ENCODE measurements around the gene MED25.

MED25 gene

DNA sequence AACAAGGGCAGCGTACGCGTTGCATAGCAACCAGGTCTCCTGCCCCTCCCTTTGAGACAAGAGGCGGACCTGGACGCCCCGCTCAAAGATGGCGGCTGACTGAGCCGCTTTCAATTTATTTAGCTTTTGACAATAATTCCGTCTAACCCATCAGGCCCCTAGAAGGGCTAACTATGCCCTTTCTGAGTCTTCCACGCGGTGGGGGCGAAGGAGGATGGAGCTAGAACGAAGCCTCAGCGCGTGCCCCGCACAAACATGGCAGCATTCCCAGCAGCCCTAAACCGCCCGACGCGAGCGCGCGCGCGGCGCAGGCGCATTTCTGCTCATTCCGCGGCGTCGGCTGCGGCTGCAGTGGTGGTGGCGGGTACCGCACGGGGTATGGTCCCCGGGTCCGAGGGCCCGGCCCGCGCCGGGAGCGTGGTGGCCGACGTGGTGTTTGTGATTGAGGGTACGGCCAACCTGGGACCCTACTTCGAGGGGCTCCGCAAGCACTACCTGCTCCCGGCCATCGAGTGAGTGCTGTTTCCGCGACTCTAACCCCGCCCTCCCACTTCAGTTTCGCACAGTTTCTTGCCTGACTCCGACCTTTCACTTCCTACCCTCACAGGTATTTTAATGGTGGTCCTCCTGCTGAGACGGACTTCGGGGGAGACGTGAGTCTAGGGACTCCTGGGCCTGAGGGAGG, at the start of gene MED25:
MED25 (plus strand) TSS at position 326 of the 685 bp plus-strand sequence; CDS start at position 379, 53 bp downstream.
- in situ Hi-C loops (cut with MboI; ENCODE audit: low pct_unique_long_range_greater_than_20kb, low sequenced_read_pairs): no loop called here
- DNase-seq: peak; percentile 94

DNA sequence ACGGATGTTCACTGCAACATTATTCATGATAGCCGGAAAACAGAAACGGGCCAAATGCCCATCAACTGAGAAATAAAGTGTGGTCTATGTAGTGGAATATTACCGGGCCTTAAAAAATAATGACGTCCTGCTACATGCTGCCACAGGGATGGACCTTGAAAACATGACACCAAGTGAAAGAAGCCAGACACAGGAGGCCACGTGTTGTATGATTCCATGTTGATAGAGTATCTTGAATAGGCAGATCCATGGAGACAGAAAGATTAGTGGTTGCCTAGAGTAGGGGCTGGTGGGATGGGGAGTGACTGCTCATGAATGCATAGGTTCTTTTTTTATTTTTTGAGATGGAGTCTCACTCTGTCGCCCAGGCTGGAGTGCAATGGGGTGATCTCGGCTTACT, 47.6 kb upstream of the MED25 start:
- in situ Hi-C loops (cut with MboI; ENCODE audit: low pct_unique_long_range_greater_than_20kb, low sequenced_read_pairs): no loop called here

DNA sequence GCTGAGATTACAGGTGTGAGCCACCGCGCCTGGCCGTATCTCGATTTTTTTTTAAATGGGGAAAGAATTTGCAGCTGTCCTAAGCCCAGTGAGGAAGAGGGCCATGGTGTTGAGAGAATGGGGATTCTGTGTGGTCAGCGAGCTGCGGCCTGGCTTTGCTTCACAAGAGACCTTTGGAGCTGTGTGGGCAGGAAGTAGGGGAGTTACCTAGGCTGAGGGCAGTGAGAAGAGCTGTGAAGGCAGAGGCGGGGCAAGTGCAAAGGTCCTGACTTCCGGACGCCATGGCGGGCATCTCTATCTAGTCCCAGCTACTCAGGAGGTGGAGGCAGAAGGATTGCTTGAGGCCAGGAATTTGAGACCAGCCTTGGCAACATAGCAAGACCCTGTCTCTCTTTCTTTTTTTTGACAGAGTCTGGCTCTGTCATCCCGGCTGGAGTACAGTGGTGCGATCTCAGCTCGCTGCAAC, 46.4 kb upstream of the MED25 start:
- in situ Hi-C loops (cut with MboI; ENCODE audit: low pct_unique_long_range_greater_than_20kb, low sequenced_read_pairs): no loop called here

More for the DNA sequence above, 47.6 kb upstream of the MED25 start:
- no peak for DNase-seq

DNA sequence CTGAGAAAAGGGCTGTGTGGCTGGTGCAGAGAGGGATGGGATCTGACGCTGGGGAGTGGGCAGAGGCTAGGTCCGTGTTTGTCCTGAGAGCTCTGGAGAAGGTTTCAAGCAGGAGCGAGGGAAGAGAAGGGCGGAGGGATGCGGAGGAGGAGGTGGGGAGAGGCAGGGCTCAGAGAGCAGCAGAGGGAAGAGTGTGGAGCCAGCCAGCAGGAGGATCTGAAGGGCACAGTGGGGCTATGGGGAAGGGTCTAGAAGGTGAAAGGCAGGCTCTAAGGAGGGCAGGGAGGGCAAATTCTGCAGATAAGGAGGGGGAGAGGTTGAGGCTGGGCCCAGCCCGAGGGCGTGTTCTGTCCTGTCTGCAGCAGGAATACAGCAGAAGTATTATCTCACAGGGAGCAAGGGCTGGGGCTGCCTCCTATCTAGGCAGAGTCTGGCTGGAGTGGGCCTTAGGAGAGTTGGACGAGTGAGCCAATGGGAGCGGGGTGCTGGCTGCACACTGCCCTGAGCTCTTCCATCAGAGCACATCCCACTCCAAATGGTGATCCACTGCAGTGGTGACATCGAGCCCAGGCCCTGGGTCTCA, 45.1 kb upstream of the MED25 start:
- DNase-seq: no peak
- in situ Hi-C loops (cut with MboI; ENCODE audit: low pct_unique_long_range_greater_than_20kb, low sequenced_read_pairs): no loop called here

More for the DNA sequence above, 46.4 kb upstream of the MED25 start:
- DNase-seq: no peak

DNA sequence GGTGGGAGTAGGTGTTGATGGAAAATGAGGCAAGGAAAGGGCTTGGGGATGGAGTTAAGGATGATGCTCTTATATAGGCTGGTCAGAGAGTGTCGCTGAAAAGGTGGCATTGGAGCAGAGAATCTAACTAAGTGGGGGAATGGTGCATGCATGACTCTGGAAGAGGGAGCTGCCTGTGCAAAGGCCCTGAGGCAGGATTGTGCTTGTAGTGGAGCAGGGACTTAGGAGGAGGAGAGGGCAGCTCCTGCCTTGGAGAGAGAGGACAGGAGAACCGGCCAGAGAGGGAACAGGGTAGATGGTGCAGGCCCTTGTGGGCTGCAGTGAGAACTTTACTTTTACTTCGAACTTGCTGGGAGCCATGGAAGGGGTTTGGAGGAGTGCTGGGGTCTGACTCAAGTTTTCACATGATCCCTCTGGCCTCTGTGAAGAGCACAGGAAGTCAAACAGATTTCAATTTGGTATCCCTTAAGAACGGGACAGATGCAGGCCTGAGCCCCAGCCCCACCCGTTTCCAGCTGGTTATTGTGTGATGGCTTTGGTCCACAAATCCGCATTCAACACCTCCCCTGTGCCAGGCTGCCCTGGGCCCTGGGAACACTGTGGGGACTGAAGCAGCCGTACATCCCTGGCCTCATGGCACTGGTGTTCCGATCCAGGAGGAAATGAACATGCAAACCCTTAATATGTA, 44.3 kb upstream of the MED25 start:
- in situ Hi-C loops (cut with MboI; ENCODE audit: low pct_unique_long_range_greater_than_20kb, low sequenced_read_pairs): no loop called here
- DNase-seq: no peak

DNA sequence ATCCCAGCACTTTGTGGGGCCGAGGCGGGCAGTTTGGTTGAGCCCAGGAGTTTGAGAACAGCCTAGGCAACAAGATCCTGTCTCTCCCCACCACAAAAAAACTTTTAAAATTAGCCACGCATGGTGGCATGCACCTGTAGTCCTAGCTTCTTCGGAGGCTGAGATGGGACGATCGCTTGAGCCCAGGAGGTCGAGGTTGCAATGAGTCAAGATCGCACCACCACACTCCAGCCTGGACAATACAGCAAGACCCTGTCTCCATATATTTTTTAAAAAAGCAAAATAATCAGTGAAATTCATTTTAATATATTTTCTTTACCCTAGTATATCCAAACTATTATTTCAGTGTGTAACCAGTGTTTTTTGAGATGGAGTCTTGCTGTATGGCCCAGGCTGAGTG, 43.1 kb upstream of the MED25 start:
- in situ Hi-C loops (cut with MboI; ENCODE audit: low pct_unique_long_range_greater_than_20kb, low sequenced_read_pairs): no loop called here

DNA sequence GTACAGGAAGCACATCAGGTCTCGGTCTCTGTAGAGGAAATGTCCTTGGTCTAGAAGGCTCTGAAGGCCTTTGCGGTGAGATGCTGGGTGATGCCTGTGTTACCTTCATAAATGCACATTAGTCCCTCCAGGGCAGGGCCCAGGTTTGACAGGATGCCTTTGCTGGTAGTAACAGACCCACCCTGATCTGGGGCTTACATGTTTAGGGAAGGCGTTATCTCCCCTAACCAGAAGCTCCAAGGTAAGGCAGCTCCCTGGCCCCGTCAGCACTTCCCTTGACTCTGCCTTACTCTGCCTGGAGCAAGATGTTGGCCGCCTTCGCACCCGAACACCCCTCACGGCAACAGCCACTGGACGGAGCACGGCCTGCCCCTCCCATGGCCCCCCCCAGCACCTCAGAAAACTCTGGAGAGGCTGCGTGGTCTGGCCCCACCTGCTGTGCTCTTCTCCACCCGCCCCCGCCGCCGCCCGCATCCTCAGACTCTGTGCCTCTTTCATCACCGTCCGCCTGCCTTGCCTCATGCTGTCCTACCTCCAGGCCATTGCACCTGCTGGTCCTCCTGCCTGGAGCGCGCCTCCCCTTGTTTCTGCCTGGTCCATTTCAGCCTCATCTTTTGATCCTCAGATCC, 42.2 kb upstream of the MED25 start:
- no peak for DNase-seq
- in situ Hi-C loops (cut with MboI; ENCODE audit: low pct_unique_long_range_greater_than_20kb, low sequenced_read_pairs): no loop called here

More for the DNA sequence above, 43.1 kb upstream of the MED25 start:
- no peak for DNase-seq

DNA sequence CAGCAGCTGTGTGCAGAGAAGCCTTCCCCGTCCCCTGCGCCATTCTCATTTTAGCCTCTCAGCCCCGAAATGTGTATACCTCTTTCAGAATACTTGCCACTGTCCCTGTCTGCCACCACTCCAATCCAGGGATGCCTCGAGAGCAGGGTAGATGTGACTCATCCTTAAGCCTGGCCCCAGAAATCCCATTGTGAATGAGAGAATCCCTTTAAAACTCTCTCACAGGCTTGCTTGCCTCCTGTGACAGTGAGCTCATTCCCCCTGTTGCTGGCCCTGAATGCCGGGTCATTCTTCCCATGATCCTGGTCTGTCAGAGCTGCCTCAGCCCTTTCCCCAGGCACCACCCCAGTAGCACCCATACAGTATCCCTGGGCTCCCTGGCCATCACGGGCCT, 41.7 kb upstream of the MED25 start:
- in situ Hi-C loops (cut with MboI; ENCODE audit: low pct_unique_long_range_greater_than_20kb, low sequenced_read_pairs): no loop called here
- no peak for DNase-seq

DNA sequence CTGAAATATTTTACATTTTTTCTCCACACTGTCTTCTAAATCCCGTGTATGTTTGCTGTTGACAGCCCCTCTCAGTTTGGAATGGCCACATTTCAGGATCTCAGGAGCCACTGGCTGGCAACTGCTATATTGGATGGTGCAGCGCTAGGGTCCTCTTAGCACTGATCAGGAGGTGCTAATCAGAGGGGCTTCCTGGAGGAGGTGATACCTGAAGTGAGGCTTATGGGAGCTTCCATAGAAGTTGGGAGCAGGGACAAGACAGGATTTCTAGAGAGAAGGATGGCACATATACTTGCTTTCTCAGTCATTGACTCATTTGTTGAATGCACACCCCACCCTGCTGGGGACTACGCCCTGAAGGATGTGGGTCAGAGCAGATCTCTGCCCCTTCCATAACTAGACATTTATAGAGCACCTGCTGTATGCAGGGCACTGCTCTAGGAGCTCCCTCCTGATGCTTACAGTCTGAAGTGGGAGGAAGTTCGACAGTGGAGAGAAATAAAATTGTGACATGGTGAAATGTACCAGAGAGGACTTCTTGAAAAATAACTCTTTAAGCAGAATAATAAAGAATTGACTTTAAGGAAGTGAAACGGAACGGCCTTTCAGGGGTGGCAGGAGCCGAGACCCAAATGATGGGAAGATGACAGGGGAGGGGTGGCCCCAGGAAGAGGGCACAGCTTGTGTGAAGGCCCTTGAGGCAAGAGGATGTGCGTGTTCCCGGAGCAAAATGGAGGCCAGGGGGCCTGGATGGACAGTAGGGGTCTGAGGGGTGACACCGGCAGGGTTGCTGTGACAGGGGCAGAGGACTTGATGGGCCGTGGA, 38.1 kb upstream of the MED25 start:
- no peak for DNase-seq
- in situ Hi-C loops (cut with MboI; ENCODE audit: low pct_unique_long_range_greater_than_20kb, low sequenced_read_pairs): no loop called here

DNA sequence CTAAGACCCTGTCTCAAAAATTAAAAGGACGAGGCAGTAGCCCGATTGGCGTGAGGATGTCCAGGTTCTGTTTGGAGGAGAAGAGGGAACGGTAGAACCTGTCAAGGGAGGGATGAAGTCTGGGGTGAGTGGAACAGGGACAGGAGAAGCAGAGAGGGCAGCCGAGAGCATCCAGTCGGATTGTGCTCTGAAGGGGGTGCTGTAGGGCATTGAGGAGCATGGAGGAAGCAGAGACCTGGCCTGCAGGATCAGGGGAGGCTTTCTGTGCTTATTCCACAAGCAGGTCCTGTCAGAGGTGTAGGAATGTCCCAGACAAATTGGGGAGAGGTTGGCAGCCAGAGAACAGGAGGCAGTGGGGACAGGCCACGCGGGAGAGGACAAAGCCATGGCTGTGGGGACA, 37.2 kb upstream of the MED25 start:
- in situ Hi-C loops (cut with MboI; ENCODE audit: low pct_unique_long_range_greater_than_20kb, low sequenced_read_pairs): no loop called here
- DNase-seq: no peak

DNA sequence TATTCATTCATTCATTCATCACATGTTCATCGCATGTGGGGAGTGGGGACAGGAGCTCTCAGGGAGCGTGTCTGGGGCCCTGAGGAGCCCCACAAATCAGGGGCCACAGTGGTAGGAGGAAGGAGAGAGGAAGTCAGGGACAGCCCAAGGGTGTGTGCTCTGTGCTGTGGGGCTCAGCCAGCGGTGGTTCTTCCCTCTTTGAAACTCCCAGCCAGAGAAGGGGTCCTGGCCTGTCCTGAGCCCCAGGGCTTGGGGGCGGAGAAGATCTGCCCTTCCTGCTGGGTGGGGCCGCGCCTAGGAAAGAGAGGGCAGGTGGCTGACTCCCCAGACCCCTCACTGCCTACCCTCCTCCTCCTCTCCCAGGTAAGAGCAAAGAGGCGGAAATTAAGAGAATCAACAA, 36.7 kb upstream of the MED25 start:
- in situ Hi-C loops (cut with MboI; ENCODE audit: low pct_unique_long_range_greater_than_20kb, low sequenced_read_pairs): no loop called here

DNA sequence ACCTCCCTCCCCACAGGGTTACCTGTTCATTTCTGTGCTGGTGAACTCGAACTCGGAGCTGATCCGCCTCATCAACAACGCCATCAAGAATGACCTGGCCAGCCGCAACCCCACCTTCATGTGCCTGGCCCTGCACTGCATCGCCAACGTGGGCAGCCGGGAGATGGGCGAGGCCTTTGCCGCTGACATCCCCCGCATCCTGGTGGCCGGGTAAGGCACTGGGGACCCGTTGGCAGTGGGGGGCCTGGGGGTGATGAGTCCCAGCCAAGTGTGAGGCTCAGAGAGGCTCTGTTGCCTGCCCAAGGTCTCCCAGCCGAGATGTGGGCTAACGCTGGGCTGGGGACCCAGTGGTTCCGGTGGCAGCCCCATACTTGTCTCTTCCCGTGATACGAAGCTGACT, 35.6 kb upstream of the MED25 start:
- in situ Hi-C loops (cut with MboI; ENCODE audit: low pct_unique_long_range_greater_than_20kb, low sequenced_read_pairs): no loop called here
- DNase-seq: no peak

More for the DNA sequence above, 36.7 kb upstream of the MED25 start:
- DNase-seq: no peak

DNA sequence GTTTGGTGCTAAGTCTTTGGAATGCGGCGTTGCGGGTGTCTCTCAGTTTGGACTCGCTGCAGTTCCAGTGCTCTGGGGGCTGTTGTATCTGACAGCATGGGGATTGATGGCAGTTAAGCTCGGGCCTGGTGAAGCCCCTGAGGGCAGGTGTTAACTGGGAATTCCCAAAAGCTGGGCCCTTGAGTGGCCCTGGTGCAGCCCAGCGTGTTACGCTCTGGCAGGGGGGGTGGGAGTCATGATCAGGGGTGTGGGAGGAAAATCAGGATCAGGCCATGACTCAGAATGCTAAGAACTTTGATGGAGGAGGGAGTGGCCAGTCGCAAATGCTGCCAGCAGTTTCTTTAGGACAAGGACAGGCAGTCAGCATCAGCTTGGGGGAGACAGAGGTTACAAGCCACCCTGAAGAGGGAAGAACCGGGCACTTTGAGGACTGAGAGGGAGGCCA, 31.7 kb upstream of the MED25 start:
- in situ Hi-C loops (cut with MboI; ENCODE audit: low pct_unique_long_range_greater_than_20kb, low sequenced_read_pairs): no loop called here
- no peak for DNase-seq

DNA sequence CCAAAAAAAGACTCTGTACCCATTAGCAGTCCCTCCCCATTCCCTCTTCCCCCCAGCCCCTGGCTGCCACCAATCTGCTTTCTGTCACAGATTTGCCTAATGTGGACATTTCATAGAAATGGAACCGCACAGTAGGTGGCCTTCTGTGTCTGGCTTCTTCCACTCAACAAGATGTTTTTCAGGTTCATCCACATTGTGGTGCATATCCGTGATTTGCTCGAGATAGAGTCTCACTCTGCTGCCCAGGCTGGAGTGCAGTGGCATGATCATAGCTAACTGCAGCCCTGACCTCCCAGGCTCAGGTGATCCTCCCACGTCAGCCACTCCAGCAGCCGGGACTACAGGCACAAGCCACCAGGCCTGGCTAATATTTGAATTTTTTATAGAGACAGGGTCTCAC, 30.3 kb upstream of the MED25 start:
- DNase-seq: no peak
- in situ Hi-C loops (cut with MboI; ENCODE audit: low pct_unique_long_range_greater_than_20kb, low sequenced_read_pairs): no loop called here

DNA sequence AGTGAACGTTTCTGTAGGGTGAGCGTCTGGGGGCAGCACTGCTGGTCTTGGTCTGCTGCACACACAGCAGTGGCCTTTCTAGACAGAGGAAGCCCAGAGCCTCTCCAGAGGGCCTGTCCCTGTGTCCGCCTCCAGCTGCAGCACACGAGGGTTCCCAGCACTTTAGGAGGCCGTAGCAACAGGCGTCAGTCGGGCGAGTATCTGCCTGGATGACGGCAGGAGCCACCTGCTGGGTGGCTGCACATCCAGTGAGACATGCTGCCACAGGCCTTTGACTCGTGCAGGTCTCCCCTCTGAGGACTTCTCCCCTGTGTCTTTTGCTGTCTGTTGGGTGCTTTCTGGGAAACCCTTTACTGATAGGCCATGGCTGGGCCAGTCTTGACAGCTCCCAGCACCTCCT, 29.2 kb upstream of the MED25 start:
- no peak for DNase-seq
- in situ Hi-C loops (cut with MboI; ENCODE audit: low pct_unique_long_range_greater_than_20kb, low sequenced_read_pairs): no loop called here

DNA sequence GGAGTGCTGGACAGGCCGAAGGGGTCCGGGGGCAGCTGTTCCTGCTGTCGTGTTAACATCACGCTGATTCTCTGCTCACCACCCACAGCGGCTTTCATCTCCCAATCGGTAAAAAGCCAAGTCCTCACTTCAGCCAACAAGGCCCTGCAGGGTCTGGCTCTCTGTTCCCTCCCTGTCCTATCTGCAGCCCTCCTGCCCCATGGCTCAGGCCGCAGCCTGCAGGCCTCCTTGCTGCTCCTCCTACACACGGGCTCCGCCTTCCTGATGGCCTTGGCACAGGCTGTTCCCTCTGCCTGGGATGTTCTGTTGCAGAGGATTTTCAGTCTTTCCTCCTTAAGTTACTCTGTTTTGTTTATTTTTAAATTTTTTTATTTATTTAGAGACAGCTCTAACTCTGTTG, 27.2 kb upstream of the MED25 start:
- no peak for DNase-seq
- in situ Hi-C loops (cut with MboI; ENCODE audit: low pct_unique_long_range_greater_than_20kb, low sequenced_read_pairs): no loop called here

DNA sequence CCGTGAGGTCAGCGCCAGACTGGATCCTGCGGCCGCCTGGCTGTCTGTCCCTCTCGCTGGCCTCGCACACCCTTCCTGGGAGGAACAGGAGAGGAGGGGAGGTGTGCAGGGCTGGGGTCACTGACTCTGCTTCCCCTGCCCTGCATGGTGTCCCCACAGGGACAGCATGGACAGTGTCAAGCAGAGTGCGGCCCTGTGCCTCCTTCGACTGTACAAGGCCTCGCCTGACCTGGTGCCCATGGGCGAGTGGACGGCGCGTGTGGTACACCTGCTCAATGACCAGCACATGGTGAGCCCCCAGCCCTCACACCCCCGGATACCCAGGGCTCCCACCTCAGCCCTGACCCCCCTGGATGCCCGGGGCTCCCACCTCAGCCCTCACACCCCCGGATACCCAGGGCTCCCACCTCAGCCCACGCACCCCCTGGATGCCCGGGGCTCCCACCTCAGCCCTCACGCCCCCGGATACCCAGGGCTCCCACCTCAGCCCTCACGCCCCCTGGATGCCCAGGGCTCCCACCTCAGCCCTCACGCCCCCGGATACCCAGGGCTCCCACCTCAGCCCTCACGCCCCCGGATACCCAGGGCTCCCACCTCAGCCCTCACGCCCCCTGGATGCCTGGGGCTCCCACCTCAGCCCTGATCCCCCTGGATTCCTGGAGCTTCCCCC, 26.2 kb upstream of the MED25 start:
- DNase-seq: no peak
- in situ Hi-C loops (cut with MboI; ENCODE audit: low pct_unique_long_range_greater_than_20kb, low sequenced_read_pairs): no loop called here

DNA sequence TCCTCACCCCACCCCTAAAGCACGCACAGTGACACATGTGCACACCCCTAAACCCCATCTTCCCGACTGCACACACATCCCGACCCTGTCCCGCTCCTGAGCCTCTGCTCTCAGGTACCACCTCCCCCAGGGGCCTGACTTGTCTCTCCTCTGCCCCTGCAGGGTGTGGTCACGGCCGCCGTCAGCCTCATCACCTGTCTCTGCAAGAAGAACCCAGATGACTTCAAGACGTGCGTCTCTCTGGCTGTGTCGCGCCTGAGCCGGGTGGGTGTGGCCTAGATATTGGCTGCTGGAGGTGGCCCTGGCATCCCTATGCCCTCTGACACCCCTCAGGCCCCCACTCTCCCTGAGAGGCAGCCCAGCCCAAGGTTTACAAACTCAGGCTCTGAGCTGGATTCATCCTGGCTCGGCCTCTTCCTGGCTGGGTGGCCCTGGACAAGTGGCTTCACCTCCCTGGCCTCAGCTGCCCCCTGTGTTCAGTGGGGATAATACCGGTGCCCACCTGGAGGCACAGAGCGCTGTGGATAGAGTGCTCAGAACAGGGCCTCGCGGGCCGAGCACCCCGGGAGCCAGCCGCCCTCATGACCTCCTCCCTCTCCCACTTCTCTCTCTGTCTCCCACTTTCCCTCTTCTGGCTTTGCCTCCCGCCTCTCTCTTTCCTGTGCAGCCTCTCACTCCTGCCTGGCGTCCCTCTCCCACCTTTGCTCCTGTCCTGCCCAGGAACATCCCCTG, 25.1 kb upstream of the MED25 start:
- in situ Hi-C loops (cut with MboI; ENCODE audit: low pct_unique_long_range_greater_than_20kb, low sequenced_read_pairs): no loop called here
- DNase-seq: no peak
